ENCODE data around the gene CLN3.
"Not testable (repeated sequence)": the region's sequence is repeated elsewhere in the genome, so short reads cannot be mapped to it uniquely, and the experiment has no call there.

The CLN3 gene

DNA sequence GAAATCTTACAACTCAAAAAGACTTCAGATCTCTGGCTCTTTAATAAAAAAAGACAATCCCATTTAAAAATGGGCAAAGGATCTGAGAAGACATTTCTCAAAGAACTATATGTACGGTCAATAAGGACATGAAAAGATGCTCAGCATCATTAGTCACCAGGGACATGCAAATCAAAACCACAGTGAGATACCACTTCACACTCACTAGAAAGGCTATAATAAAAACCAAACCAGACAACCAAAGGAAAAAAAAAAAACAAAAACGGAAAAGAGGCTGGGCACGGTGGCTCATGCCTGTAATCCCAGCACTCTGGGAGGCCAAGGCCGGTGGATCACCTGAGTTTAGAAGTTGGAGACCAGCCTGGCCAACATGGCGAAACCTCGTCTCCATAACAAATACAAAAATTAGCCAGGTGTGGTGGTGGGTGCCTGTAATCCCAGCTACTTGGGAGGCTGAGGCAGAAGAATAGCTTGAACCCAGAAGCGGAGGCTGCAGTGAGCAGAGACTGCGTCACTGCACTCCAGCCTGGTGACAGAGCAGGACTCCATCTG, 18.1 kb downstream of the CLN3 start:
- DNase-seq (ENCODE audit: low read depth), result no peak
- no peak overlapping the region for H3K4me3 ChIP-seq (ENCODE audit: low read depth, low read length)
- TF ChIP-seq, protein P1, sequence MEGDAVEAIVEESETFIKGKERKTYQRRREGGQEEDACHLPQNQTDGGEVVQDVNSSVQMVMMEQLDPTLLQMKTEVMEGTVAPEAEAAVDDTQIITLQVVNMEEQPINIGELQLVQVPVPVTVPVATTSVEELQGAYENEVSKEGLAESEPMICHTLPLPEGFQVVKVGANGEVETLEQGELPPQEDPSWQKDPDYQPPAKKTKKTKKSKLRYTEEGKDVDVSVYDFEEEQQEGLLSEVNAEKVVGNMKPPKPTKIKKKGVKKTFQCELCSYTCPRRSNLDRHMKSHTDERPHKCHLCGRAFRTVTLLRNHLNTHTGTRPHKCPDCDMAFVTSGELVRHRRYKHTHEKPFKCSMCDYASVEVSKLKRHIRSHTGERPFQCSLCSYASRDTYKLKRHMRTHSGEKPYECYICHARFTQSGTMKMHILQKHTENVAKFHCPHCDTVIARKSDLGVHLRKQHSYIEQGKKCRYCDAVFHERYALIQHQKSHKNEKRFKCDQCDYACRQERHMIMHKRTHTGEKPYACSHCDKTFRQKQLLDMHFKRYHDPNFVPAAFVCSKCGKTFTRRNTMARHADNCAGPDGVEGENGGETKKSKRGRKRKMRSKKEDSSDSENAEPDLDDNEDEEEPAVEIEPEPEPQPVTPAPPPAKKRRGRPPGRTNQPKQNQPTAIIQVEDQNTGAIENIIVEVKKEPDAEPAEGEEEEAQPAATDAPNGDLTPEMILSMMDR (conservative IDR thresholded peaks at IDR 0.05; ENCODE audit: low read depth, low read length), result no peak

DNA sequence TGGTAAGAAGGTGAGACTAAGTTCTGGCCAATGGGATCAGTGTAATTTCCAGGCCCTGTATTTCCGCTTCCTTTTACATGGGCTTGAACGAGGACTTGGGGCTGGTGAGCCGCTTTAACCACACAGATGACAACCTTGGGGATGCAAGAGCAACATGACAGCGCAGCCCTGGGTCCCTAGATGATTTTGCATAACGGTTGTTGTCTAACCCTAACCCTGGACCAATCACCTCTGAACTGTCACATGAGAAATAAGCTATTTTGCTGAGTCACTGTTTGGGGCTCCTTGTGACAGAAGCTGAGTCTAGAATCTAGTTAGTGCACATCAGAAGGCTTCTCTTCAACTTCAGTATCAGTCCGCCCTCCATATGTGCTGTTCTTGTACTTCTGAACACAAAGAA, 44.8 kb downstream of the CLN3 start:
- DNase-seq (ENCODE audit: low read depth); H3K4me3 ChIP-seq (ENCODE audit: low read depth, low read length): not testable (repeated sequence)

DNA sequence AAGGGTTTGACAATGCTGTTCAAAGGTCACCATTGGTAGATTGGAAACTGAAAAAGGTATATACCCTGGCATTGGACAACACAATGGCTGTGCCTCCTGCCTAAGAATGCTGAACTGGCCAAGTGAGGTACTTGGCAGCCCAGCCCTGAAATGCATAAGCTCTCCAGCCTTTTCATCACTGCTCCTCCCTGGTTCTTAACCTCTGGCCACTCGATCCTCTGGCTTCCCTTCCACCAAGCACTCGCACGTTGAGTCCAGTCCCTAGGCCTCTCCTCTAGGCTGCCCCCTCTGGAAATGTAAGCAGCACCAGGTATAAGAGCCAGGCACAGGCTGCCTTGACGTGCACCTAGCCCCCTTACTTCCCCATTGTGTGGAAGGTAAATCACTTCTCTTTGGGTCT, 45.5 kb downstream of the CLN3 start:
- not testable (repeated sequence) for H3K4me3 ChIP-seq (ENCODE audit: low read depth, low read length); DNase-seq (ENCODE audit: low read depth)

DNA sequence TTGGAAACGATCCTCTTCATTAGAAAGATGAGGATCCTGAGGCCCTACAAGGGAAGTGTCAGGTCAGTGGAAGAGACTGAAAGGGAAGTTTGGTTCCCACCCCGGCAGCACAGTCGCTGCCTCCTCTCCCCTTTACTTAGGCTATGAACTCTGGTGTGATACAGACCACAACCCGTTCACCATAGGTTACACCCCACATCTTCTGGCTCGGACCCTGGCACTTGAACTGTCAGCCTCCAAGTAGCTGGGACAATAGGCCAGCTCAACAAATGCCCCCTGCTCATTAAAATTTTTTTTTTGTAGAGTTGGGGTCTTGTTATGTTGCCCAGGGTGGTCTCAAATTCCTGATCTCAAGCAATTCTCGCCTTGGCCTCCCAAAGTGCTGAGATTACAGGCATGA, 47.9 kb downstream of the CLN3 start:
- not testable (repeated sequence) for H3K4me3 ChIP-seq (ENCODE audit: low read depth, low read length); DNase-seq (ENCODE audit: low read depth)

DNA sequence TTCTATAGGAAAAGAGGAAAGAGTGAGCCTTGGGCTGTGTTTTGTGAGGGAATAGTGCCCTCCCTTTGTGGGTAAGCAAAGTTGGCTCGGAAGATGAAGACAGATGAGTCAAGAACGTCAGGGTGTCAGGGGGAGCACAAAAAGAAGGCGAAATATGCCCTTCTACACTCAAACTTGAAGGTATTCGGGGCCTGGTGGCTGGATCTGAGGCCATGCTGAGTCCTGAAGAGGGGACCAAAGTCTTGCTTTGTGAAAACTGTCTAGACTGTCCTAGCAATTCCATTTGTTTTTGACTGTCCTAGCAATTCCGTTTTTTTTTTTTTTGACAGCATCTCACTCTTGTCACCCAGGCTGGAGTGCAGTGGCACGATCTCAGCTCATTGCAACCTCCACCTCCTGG, 53.0 kb downstream of the CLN3 start:
- DNase-seq (ENCODE audit: low read depth); H3K4me3 ChIP-seq (ENCODE audit: low read depth, low read length): not testable (repeated sequence)

DNA sequence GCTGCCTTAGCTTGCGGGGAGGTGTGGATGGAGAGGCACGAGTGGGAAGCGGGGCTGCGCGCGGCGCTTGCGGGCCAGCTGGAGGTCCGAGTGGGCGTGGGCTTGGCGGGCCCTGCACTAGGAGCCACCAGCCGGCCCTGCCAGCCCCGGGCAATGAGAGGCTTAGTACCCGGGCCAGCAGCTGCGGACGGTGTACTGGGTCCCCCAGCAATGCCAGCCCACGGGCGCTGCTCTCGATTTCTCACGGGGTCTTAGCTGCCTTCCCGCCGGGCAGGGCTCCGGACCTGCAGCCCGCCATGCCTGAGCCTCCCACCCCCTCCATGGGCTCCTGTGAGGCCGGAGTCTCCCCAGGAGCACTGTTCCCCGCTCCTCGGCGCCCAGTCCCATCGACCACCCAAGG, 56.5 kb downstream of the CLN3 start:
- H3K4me3 ChIP-seq (ENCODE audit: low read depth, low read length); DNase-seq (ENCODE audit: low read depth): not testable (repeated sequence)

All from choroid plexus epithelial cell (primary cell).